Stimulated activated CD4-positive, alpha-beta T cell treated with anti-CD3 and anti-CD28 coated beads, Interleukin-1b, Interleukin-23, amount 100 ng/mL, for 1 hour (primary cell): ENCODE results near the gene LRG1.
"Not testable (repeated sequence)": the region's sequence is repeated elsewhere in the genome, so short reads cannot be mapped to it uniquely, and the experiment has no call there.

ENCODE experiments used
- DNase-seq, 2 donors: peaks; one replicate each; pipeline ENCODE4 v3.0.0-alpha.2; 2020; ENCODE audit warnings: low read depth in 2 of 2

The LRG1 gene

DNA sequence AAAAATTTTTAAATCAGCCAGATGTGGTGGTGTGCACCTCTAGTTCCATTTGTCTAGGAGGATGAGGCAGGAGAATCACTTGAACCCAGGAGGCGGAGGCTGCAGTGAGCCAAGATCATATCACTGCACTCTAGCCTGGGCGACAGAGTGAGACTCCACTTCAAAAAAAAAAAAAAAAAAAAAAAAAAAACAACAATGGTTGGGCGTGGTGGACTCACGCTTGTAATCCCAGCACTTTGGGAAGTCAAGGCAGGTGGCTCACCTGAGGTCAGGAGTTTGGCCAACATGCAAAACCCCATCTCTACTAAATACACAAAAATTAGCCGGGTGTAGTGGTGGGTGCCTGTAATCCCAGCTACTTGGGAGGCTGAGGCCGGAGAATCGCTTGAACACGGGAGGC is 12.5 kb downstream of the LRG1 start:
- DNase-seq, result not testable (repeated sequence)

DNA sequence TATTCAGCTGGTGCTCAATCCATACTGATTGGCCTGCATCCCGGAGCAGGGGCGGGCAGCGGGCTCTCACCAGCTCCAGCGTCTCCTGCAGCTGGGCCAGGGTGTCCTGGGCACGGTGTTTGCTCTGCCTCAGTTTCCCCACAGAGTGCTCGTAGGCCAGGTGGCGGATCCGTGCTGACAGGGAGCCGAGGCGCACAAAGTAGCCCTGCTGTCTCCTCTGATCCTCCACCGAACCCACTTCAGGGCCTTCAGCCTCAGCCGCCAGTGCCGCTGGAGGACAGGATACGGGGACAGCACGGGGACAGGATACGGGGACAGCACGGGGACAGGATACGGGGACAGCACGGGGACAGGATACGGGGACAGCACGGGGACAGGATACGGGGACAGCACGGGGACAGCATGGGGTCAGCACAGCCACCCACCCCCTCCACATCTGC is 14.3 kb downstream of the LRG1 start:
- DNase-seq, result no peak

DNA sequence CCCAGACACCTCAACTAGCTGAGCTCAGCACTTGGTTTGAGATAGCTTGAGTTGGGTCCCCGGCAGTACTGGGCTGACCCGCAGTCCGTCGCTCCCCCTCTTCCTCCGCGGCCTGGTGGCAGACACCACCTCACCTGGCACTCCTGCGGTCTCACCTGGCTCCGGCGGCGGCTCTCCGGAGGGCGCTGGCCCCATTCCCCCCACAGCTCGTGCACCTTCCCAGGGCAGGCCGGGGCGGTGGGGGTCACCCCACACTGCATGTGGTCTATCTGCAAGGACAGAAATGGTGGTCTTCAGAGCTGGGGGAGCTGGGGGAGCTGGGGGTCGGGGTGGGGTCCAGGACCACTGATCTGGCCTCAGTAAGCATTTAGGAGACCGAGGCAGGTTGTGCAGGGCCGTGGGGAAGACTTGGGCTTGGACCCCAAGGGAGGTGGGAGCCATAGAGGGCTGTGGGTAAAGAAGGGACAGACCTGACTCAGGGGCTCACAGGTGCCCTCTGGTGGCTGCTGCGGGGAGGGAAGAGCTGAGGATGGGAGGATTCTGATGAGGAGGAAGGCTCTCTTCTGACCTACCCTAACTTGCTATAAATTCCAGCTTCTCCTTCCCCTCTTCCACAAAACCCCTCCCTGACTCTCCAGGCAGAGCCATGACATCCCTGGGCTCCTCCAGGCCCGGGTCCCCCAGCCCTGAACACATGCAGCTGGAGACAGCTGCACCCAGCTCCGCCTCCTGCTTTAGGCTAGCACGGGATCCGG is 14.9 kb downstream of the LRG1 start:
- peak; percentile 29 to 58 for DNase-seq

DNA sequence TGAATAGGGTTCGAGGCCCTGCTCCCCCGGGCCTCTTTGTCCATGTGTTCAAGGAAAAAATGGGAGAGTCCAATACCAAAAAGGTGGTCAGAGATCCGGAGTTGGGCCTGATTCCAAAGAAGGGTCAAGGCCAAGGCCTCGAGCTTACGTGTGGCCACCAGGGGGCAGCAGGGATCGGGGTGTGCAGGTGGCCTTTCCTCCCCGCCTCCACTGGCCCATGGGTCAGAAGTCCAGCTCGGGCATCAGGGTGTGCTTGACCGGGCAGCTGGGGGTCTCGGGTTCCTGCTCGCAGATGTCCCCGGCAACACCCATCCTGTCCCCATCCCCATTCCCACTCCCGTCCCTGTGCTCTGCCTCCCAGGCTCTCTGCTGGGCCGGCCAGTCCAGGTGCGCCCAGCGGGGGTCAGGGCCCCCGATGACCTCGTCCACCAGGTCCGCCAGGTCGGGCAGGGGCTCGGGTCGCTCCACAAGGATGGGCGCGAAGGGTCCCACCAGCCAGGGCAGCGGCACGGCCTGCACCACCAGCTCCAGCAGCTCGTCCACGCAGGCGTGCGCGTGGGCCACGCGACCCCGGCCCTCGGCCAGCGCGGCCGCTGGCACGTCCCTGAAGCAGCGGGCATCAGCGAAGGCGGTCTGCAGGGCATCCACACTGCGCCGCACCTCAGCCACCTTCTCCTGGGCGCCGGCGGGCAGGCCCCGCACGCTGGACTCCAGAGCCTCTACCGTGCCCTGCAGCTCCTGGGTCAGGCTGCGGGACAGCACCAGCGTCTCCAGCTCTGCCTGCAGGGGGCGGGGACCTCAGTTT is 16.3 kb downstream of the LRG1 start:
- DNase-seq, result no peak

DNA sequence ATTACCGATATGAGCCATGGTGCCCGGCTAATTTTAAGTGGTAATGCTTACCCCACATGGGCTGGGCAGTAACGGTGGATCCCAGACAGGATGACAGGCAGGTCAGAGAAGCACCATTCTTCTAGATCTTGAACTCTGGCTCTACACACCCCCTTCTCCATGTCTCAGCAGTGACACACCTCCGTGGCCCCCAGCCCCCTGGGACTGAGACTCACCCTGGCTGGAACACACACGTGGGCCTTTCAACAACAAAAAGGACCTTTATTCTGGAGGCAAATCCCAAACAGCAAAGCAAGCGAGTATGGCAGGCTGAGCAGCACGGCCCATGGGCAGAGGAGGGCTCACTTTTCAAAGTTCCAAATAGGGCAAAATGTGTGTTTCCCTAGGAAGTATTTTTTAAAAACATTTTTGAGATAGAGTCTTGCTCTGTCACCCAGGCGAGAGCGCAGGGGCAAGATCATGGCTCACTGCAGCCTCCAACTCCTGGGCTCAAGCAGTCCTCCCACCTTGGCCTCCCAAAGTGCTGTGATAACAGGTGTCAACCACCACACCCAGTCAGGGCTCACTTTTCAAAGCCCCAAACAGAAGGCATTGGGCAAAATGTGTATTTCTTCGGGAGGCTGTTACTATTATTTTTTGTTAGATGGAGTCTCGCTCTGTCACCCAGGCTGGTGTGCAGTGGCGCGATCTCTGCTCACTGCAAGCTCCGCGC is 17.4 kb downstream of the LRG1 start:
- no peak for DNase-seq

DNA sequence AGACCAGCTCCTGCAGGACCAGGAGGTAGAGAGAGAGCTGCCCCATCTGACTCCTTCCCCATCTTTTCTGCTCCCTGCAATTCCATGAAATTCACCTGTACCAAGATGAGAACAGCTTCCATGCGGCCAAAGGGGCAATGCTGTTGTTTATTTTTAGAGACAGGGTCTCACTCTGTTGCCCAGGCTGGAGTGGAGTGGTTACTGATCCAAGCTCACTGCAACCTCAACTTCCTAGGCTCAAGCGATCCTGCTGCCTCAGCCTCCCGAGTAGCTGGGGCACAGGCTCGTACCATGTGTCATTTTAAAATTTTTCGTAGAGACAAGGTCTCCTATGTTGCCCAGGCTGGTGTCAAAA is 18.0 kb downstream of the LRG1 start:
- DNase-seq, result no peak

DNA sequence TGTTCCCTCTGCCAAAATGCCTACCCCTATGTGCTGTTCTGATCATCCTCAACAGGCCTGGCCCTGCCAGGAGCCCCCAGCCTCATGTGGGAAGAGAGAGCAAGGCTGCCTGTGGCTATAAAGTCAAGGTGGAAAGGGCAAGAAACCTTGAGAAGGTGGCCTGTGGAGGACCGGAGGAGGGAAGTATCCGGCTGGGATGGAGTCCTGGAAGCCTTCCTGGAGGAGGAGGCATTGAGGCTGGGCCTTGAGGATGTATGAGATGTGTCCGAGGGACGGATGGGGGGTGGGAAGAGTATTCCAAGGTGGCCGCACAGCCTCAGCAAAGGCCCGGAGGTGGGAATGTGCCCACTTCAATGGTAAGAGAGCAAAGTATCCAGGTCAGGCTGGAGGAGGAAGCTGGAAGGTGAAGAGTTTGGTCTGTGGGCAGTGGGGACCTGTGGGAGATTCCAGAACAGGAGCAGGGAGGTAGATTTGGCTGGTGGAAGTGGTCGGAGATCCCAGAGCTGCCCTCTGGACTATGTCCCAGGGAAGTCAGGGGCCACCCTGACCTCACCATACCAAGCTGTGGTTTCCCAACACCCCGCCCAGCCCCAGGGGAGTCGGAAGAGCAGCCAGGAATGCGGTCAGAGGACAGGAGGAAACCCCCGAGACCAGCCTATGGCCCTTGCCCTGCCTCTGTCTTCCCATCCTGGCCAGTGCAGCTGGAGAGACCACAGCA is 18.5 kb downstream of the LRG1 start:
- no peak for DNase-seq

DNA sequence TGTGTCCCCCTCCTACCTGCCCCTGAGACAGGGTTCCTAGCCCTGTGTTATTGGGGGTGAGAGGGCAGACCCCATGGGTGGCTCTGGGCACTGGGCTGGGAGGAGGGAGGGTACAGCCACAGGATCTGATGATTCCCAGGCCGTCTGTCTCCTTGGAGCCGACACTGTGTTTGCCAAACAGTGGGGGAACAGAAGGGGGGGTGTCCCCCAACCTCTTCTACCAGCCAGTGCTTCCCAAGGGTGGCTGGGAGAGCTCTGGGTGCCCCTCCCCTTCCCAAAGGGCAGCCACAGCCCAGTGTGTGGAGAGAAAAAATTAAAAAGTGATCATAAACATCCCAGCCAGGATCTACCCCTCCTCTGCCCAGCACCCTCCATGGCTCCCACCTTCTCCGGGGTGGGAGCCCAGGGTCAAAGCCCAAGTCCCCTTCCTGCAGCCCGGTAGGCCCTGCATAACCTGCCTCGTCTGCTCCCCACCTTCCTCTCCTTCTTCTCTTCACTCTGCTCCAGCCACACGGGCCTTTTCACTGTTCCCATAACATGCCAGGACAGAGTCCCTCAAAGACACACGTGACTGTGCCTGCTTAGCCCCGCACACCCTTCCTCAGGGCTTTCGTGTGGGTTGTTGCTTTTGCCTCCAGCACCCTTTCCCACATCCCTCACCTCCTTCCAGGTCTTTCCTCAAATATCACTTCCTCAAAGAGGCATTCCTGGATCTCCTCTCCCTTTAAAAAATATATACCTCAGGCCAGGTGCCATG is 20.1 kb downstream of the LRG1 start:
- DNase-seq, result no peak

DNA sequence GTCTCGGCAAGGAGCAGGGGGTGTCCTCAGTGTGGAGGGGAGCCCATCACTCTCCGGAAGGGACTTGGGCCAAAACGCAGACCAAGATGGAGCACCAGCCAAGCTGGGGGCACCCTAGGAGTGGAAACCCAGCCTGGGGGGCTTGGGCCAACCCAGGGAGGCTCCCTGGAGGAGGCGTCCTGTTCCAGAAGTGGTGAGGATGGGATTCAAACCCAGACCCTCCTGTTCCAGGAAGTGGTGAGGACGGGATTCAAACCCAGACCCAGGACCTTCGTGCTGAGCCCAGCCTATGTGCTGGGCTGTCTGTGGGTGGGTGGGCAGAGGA is 20.7 kb downstream of the LRG1 start:
- no peak for DNase-seq

DNA sequence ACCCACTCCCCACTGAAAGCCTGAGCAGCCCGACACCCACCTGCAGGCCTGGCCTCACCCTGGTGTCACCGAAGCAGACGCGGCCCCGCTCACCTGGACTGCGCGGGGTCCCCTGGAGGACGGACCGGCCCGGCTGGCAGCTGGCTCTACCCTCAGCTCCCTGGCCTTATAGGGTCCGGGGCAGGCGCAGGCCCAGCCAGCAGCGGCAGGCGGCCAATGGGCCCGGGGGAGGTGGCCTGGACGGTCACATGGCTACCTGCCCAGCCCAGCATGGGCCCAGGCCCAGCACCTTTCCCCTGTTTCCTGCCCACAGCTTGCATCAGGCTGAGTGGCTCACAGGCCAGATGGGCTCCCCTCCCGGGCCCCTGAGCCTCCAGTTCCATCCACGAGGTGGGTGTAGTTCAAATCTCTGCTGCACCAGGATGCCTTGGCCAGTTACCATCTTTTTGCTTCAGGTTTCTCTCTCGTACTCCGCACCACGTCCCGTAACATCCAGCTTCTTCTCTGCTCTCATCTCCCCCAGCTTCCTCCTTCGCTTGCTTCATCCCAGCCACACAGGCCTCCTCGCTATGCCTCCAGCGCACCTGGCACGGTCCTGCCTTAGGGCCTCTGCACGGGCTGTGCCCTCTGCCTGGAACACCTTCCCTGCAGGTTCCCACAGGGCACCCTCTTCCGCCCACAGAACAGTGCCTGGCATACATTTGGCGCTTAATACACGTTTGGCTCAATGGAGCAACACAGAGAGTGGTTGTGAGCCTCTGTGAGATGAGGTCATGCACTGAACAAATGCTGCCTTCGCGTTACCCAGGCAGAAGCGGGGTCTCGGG is 21.3 kb downstream of the LRG1 start, which contains the start of gene PLIN4:
Gene PLIN4 (minus strand): TSS at position 142 of the 827 bp plus-strand sequence. CDS start 214 bp downstream, outside the sequence.
- no peak for DNase-seq

DNA sequence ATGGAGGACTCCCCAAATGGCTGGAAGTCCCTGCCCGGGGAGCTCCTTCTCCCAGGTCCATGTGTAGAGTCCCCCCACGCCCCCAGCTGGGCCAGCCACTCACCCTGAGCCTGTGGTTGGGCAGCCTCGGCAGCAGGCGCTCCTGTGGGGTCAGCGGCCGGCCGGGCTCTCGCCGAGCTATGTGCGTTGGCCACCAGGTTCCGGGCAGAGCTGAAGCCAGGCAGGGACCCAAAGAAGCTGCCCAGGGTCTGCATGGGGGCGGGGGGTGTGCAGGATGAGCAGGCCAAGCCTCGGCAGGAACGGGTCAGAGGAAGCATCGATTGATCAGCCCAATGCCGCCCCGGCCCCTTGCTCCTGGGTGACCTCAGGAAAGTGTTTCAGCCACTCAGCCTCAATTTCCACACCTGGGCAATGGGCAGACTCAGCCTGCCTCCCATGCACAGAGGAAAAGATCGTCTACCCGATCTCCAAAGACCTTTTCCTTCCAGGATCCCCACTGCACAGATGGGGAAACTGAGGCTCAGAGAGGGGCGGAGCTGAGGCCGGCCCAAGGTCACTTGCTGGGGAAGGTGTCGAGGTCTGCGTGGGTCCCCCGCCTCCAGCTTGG is 22.3 kb downstream of the LRG1 start:
- no peak for DNase-seq

DNA sequence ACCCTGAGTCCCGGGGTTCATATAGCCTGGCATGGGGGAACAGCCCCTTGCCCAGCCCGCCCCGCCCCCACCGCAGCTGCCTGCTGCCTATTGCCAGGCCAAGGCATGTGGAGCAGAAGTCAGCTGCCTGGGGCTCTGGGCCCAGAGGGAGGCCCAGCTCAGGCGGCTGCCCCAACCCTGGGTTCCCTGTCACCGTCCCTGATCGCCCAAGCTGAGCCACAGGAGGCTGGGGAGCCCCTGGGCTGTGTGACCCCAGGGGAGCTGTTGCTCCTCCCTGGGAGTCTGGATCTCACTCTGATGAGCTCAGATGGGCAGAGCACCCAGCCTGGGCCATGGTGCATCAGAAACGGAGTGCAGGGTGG is 22.9 kb downstream of the LRG1 start:
- no peak for DNase-seq

DNA sequence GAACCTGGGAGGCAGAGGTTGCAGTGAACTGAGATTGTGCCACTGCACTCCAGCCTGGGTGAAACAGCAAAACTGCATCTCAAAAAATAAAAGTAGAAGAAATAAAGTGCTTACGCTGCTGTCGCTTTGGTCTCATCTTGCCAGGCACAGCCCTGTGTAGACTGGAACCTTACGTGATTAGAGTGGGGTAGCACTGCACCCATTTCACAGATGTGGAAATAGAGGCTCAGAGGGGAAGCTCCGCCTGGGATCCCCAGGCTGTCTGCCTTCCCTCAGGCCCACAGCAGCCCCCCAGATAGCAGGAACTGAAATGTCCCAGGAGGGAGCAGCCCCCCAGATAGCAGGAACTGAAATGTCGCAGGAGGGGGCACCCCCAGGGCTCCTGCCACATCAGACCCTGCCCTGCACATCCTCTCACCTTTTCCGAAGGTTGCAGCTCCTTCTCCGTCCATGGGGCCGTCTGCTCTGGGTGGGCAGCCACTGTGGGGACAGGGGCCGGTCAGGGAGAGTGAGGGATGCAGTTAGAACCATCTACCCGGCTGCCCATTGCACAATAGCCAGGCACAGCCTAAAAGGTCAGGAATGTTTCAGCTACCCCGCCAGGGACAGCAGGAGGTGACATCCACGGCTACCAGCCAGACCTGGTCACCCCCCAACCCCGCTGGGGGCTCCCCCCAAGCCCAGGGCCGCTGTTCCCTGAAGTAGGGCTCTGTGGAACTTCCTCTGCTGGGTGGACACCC is 23.5 kb downstream of the LRG1 start:
- no peak for DNase-seq

DNA sequence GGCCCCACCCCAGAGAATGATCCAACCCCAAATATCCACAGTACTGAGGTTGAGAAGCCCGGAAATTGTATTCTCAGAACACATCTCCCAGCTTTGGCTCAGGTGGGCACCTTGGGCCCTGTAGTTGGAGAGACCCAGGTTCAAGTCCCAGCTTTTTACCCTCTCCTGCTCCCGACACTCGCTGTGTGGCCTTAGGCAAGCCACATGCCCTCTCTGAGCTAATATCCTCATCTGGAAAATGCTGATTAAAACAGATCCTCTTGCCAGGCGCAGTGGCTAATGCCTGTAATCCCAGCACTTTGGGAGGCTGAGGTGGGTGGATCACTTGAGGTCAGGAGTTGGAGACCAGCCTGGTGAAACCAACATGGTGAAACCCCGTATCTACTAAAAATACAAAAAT is 24.1 kb downstream of the LRG1 start:
- no peak for DNase-seq

DNA sequence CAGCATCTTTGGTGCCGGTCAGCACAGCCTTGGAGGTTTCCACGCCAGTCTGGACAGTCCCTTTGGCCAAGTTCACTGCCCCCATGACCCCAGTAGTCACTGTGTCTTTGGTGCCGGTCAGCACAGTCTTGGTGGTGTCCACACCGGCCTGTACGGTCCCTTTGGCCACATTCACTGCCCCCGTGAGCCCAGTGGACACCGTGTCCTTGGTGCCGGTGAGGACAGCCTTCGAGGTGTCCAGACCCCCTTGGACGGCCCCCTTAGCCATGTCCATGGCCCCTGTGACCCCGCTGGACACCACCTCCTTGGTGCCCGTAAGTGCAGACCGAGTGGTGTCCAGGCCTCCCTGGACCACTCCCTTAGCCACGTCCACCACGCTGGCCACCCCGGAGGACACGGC is 26.6 kb downstream of the LRG1 start:
- no peak for DNase-seq

DNA sequence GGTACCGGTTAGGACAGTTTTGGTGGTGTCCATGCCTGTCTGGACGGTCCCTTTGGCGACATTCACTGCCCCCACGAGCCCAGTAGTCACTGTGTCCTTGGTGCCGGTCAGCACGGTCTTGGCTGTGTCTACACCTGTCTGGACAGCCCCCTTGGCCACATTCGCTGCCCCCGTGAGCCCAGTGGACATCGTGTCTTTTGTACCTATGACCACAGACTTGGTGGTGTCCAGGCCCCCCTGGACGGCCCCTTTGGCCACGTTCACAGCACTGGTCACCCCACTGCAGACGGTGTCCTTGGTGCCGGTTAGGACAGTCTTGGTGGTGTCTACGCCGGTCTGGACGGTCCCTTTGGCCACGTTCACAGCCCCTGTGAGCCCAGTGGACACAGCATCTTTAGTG is 27.8 kb downstream of the LRG1 start:
- DNase-seq, result no peak

DNA sequence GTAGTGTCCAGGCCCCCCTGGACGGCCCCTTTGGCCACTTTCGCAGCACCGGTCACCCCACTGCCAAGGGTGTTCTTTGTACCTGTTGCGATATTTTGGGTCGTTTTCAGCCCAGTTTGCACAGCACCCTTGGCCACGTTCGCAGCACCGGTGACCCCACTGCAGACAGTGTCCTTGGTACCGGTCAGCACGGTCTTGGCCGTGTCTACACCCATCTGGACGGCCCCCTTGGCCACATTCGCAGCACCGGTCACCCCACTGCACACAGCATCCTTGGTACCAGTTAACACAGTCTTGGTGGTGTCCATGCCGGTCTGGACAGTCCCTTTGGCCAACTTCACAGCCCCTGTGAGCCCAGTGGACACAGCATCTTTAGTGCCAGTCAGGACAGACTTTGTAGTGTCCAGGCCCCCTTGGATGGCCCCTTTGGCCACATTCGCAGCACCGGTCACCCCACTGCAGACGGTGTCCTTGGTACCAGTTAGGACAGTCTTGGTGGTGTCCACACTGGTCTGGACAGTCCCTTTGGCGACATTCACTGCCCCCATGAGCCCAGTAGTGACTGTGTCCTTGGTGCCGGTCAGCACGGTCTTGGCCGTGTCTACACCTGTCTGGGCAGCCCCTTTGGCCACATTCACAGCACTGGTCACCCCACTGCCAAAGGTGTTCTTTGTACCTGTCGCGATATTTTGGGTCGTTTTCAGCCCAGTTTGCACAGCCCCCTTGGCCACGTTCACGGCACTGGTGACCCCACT is 28.4 kb downstream of the LRG1 start:
- DNase-seq, result no peak

DNA sequence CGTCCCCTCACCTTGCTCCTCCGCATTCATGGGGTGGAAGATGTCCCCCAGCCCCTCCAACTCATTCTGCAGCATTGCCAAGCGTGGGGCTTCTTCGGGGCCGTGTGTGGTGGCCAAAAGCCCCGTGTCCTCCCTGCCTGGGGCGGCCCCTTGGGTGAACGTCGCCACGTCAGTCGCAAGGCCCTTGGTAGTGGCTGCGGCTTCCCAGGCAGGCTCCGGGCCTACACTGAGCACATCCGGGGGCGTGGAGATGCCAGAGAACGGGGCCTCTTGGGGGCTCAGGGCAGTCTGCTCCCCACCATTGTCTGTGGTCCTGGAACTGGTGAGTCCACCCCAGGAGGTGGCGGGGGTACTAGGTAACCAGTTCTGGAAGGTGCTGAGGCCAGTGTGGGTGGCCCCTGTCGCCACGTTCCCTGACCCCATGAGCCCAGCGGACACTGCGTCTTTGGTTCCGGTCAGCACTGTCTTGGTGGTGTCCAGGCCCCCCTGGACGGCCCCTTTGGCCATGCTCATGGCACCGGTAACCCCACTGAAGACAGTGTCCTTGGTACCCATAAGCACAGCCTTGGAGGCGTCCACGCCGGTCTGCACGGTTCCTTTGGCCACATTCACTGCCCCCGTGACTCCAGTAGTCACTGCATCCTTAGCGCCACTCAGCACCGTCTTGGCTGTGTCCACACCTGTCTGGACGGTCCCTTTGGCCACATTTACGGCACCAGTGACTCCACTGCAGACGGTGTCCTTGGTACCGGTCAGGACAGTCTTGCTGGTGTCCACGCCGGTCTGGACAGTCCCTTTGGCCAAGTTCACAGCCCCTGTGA is 29.2 kb downstream of the LRG1 start:
- no peak for DNase-seq
